Astrocyte of the spinal cord (primary cell): ENCODE data around the gene DUSP1.

Experiments used
- DNase-seq: peaks from one replicate; pipeline ENCODE4 v3.0.0; 2011; ENCODE audit warnings: low read depth, low spot score
- H3K4me3 ChIP-seq: 2 replicates; pipeline ENCODE4 v1.5.1; 2011; ENCODE audit warnings: low read depth, mild to moderate bottlenecking, low read length, moderate library complexity
- in situ Hi-C: cut with HindIII; loops from 2 replicates; pipeline ENCODE4 v1.10.0; 2017; ENCODE audit warnings: low sequenced_read_pairs
- TF ChIP-seq, protein P1 (sequence below): IDR thresholded peaks from 2 replicates; pipeline ENCODE4 v1.5.1; 2012; ENCODE audit warnings: low read depth, mild to moderate bottlenecking, low read length, inconsistent platforms

DUSP1 gene

GRCh38 chr5:172756764-172757393, 14.1 kb downstream of the DUSP1 start:
- no peak for DNase-seq
- TF ChIP-seq, protein P1, sequence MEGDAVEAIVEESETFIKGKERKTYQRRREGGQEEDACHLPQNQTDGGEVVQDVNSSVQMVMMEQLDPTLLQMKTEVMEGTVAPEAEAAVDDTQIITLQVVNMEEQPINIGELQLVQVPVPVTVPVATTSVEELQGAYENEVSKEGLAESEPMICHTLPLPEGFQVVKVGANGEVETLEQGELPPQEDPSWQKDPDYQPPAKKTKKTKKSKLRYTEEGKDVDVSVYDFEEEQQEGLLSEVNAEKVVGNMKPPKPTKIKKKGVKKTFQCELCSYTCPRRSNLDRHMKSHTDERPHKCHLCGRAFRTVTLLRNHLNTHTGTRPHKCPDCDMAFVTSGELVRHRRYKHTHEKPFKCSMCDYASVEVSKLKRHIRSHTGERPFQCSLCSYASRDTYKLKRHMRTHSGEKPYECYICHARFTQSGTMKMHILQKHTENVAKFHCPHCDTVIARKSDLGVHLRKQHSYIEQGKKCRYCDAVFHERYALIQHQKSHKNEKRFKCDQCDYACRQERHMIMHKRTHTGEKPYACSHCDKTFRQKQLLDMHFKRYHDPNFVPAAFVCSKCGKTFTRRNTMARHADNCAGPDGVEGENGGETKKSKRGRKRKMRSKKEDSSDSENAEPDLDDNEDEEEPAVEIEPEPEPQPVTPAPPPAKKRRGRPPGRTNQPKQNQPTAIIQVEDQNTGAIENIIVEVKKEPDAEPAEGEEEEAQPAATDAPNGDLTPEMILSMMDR = no peak
- H3K4me3 ChIP-seq = no peak overlapping the region
- in situ Hi-C loops = no loop called here

DNA sequence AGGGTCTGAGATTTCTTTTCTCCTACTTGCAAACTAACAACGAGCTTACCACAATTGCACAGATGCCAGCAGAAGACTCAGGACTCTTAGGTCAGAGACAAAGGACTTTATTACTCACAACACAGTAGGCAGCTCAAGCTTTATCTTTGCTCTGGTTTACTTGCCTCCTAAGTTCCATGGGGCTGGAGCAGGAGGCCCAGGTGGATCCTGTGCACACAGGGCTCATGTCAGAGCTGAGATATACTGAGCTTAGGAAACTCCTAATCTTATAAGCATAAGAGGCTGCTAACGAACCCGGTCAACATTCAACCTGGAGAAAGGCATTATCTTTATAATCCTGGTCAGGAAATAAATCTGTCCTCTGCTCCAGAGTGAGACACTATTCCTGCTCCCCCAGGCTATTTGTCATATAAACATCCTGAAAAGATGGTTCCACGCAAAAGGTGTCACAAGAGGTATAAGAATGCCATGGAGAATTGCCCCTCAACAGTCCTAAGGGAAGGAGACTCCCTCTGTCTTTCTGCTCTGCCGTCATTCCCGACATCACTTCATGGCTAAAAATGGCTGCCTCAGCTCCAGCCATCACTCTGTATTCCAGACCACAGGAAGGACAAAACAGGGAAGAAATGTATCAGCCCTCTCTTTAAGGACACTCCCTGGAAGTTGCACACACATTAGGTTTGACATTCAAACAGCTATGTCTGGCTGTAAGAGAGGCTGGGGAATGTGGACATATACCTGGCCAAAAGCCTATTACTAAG, 16.2 kb downstream of the DUSP1 start:
- TF ChIP-seq, protein P1 = no peak
- DNase-seq = no peak
- no peak overlapping the region for H3K4me3 ChIP-seq
- in situ Hi-C loops = no loop called here

DNA sequence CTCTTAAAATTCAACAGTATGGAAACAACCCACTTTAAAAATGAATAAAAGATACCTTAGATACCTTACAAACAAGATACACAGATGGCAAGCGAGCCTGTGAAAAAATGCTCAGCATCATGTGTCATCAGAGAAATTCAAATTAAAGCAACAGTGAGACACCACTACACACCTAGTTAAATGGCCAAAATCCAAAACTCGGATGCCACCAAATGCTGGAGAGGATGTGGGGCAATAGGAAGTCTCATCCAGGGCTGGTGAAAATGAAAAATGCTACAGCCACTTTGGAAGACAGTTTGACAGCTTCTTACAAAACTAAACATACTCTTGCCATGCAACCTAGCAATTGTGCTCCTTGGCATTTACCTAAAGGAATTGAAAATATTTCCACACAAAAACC, 17.9 kb downstream of the DUSP1 start:
- TF ChIP-seq, protein P1 = no peak
- no peak for DNase-seq
- in situ Hi-C loops = no loop called here
- no peak overlapping the region for H3K4me3 ChIP-seq

DNA sequence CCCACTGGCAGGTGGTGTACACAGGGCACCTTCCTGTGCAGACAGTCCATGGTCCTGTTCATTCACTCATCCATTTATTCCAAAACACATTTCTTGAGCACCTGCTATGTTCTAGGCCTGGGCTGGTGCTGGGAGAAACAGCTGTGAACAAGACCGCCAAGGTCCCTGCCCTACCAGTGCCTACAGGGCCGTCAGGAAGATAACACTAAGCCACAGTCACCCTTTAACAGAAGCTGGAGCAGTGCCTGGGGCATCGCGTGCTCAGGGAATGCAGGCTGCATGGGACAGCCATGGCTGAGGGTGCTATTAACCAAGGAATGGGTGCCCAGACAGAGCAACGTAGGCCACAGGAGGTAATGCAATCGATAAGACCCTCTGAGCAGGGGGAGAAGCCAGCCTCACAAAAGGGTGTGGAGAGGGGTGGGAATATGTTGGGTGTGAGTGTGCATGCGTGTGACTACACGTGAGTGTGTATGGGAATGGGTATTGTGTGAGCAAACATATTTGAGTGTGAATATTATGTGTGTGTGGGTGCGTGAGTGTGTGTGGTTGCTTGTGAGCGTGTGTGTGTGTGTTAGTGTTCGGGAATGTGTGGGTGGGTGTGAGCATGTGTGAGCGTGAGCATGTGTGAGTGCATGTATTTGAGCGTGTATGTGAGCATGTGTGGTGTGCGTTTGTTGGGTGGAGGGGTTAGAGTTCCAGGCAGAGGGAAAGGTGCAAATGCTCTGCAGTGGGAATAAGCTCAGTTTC, 19.1 kb downstream of the DUSP1 start:
- no peak overlapping the region for H3K4me3 ChIP-seq
- DNase-seq = no peak
- in situ Hi-C loops = no loop called here
- TF ChIP-seq, protein P1 = no peak

- TF ChIP-seq, protein P1 = no peak
- DNase-seq = no peak
- no peak overlapping the region for H3K4me3 ChIP-seq
- in situ Hi-C loops = no loop called here
Observed at GRCh38 chr5:172749881-172750633, 20.9 kb downstream of the DUSP1 start.

DNA sequence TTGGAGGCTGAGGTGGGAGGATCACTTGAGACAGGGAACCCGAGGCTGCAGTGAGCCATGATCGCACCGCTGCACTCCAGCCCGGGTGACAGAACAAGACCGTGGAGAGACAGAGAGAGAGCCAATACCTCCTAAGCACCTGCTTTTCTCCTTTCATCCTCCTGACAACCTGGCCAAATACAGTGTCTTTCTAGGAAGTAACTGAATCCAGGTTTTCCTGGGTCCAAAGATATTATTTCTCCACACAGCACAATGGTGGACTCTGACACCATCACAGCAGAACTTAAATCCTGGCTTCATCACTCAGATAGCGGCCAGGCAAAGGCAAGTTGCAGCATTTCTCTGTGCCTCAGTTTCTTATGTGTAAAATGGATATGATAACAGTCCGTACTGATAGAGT, 21.9 kb downstream of the DUSP1 start:
- TF ChIP-seq, protein P1 = no peak
- H3K4me3 ChIP-seq = no peak overlapping the region
- in situ Hi-C loops = no loop called here
- DNase-seq = no peak
